Large intestine (tissue), 3 donors: ENCODE results near the gene NOXO1. TPM values are rescaled to one million over a fixed set of nuclear protein-coding genes. Genes with fewer than 3 reads are reported as not detected.
"Not testable (repeated sequence)": the region's sequence is repeated elsewhere in the genome, so short reads cannot be mapped to it uniquely, and the experiment has no call there.

ENCODE experiments used
- DNase-seq, 2 donors: peaks; one replicate each; pipeline versions ENCODE4 v3.0.0 to v3.0.0-alpha.2; 2013
- H3K27ac ChIP-seq: one replicate; pipeline ENCODE4 v1.5.1; 2013; ENCODE audit warnings: low read length
- H3K27me3 ChIP-seq: 2 replicates; pipeline ENCODE4 v1.6.1; 2013; ENCODE audit warnings: low read length; ENCODE audit not compliant: control insufficient read depth, insufficient read depth
- H3K36me3 ChIP-seq: 2 replicates; pipeline ENCODE4 v1.6.1; 2013; ENCODE audit warnings: low read length; ENCODE audit not compliant: control insufficient read depth, insufficient read depth
- H3K4me1 ChIP-seq: one replicate; pipeline ENCODE4 v1.6.1; 2013; ENCODE audit warnings: low read length; ENCODE audit not compliant: control insufficient read depth, insufficient read depth
- H3K4me3 ChIP-seq: one replicate; pipeline ENCODE4 v1.5.1; 2013; ENCODE audit warnings: low read length
- H3K9me3 ChIP-seq: one replicate; pipeline ENCODE4 v1.6.1; 2013; ENCODE audit warnings: mild to moderate bottlenecking, low read depth, low read length, moderate library complexity; ENCODE audit not compliant: control insufficient read depth
- WGBS: methylation state at CpG from one replicate; pipeline ENCODE4 v1.1.5; 2013; ENCODE audit warnings: low lambda C conversion rate; ENCODE audit not compliant: insufficient coverage; 5-methylcytosine and 5-hydroxymethylcytosine counted together
- polyA plus RNA-seq: library from polyadenylated mRNA; unstranded; fragments of 120-200 nt; gene quantifications from one replicate; pipeline ENCODE4 v1.2.1, GENCODE V29; 2013

NOXO1 gene
- polyA plus RNA-seq, 1 donor = 2.8 TPM

DNA sequence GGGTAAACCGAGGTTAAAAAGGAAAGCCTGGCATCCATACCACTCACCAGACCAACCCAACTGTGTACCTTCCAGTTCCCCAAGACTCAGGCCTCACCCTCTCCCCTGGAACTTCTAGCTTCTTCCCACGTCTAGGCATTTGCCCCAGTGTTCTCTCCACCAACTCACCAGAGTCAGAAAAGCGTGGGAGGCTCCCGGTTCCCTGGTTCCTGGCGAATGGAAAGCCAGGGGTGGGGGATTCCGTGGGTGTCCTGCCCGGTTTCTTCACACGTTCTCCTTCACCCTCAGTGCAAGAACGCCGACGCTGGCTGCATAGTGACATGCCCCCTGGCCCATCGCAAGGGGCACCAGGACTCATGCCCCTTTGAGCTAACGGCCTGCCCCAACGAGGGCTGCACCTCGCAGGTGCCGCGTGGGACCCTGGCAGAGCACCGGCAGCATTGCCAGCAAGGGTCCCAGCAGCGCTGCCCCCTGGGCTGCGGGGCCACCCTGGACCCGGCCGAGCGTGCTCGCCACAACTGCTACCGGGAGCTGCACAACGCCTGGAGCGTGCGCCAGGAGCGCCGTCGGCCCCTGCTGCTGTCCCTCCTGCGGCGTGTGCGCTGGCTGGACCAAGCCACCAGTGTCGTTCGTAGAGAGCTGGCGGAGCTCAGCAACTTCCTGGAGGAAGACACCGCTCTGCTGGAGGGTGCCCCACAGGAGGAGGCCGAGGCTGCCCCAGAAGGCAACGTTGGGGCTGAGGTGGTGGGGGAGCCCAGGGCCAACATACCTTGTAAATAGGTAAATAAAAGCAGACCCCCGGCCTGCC, 12.9 kb downstream of the NOXO1 start:
- no peak for DNase-seq
- no CpG with 5 or more reads among the region's 41 CpGs for WGBS
- H3K27ac ChIP-seq = no peak overlapping the region
- H3K4me3 ChIP-seq = no peak overlapping the region
- H3K9me3 ChIP-seq = no peaks in the 10 kb centered on the region
- peaks cover 19% of the 10 kb centered on the region for H3K4me1 ChIP-seq
- H3K36me3 ChIP-seq = no peaks in the 10 kb centered on the region
- no peaks in the 10 kb centered on the region for H3K27me3 ChIP-seq

DNA sequence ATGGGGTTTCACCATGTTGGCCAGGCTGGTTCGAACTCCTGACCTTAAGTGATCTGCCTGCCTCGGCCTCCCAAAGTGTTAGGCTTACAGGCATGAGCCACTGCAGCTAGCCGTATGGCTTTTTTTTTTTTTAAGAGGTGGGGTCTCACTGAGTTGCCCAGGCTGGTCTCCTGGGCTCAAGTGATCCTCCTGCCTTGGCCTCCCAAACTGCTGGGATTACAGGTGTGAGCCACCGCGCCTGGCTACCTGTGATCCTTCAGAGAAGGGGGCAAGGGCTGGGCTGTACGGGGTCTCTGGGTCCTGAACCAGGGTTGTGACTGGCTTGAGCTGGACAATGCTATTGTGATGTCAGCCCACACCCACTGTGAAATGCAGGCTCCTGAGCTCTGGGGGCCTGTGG, 14.8 kb downstream of the NOXO1 start, which contains the start of gene RNF151:
TSS of gene RNF151 (plus strand) at position 397 of the 400 bp plus-strand sequence. CDS start 26 bp downstream, outside the sequence.
- WGBS = no CpG with 5 or more reads among the region's 6 CpGs
- no peak for DNase-seq
- Histone ChIP-seq H3K27me3 (no peaks in the 10 kb centered on the region), H3K4me1 (peaks cover 22% of the 10 kb centered on the region), H3K4me3 (peak within 1 kb of the TSS; percentile 87), H3K9me3 (no peaks in the 10 kb centered on the region), H3K36me3 (peaks cover 18% of the 10 kb centered on the region), H3K27ac (peak within 1 kb of the TSS; percentile 89)

DNA sequence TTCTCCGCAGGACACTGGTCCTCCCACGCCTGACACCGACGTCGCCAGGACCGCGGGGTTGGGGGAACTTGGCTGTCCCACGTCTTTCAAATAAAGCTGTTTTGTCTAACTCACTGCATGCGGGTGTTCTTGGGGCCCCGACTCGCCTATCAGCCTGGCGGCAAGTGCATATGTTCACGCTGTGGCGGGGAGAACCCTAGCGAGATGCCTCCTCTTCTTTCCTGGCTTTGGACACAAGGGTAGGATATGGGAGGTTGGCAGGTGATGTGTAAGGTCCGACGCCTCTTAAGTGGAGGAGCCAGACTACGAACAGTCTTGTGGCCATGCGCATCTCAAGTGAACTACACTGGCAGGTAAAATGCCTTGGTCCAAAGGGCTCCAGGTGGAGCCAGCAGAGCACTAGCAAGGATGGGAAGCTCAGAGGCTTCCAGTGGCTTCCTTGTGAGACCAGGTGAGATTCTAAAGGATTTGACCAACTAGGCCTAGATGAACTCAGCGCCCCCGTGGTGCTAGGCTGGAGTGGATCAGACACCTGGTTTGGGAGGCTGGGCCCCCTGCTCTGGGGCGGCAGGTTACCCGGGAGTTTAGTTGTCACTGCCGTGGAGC, 15.8 kb downstream of the NOXO1 start:
- WGBS = no CpG with 5 or more reads among the region's 24 CpGs
- Histone ChIP-seq H3K27me3 (no peaks in the 10 kb centered on the region), H3K4me3 (peak overlapping the region; percentile 87), H3K36me3 (peaks cover 25% of the 10 kb centered on the region), H3K27ac (peak overlapping the region; percentile 89), H3K9me3 (no peaks in the 10 kb centered on the region), H3K4me1 (peaks cover 26% of the 10 kb centered on the region)
- DNase-seq = peak in 1 of 2 donors; percentile 70

DNA sequence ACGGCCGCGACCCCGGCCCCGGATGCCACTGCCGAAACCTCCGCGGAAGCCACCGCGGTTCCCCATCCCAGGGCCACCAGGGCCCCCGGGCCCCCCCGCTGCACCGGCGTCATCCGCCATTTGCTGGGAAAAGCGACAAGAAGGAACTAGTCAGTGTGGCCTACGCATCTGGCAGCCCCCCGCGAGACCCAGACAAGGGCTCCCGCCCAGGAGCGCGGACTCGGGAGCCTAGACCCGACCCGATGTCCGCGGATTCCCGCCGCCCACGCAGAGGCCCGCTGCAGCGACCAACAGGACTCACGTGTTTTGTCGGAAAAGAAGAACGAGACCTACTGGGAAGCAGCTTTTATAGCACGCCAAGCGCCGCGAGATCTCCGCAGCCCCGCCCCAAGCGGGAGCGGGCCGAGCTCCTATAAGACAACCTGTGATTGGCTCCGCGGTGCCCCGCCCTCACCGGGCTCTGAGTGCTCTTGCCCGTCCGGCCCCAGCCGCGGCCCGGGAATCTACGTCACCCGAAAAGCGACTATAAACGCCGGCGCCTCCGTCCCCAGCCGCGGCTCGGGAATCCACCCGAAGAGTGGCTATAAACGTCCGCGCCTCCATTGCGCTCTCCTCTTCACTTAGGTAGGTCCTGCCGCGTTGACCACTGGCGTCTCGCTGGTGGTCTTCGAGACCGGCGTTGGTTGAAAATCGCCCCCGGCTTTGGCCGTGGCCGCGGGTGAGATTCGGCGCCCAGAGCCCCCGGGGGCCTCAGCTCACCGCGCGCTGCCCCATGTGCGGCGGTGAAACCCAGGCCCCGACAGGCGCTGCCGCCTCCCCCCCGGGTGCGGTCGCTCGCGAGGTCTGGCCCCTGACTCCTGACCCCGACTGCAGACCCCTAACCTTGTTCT, 16.5 kb downstream of the NOXO1 start, which contains the start of gene RPS2:
TSS of gene RPS2 (minus strand) at position 321 of the 890 bp plus-strand sequence. CDS start at position 120, 201 bp downstream.
- H3K4me3 ChIP-seq = peak within 1 kb of the TSS; percentile 87

DNA sequence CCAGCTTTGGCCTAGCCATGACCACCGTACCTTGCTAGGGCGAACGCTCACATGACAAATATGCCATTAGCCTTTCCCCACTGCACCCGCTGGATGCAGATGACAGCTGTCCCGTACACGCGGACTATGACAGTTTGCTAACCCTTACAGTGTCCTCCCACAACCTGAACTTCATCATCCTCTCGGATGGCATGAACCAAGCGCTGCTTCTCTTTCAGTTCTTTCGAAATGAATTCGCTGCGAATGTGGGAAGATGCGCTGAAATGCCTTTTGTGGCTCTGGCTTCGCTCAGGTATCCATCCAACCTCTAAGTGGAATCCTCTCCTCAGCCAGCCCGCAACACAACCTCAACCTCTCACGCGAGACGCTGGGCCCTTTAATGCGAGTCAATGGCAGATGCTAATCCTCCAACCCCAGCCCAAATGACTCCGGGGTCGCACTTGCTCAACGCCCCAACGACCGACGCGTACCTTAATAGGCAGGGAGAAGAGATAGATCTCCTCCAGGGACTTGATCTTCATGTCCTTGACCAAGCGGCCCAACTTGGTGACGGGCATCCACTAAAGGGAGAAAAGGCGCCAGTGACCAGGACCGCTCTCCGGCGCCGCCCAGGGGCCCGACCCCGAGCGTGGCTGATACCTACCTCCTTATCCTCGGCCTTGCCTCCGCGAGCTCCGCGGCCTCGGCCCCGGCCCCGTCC, 17.3 kb downstream of the NOXO1 start:
- H3K4me1 ChIP-seq = peaks cover 32% of the 10 kb centered on the region
- H3K36me3 ChIP-seq = peaks cover 25% of the 10 kb centered on the region
- H3K9me3 ChIP-seq = no peaks in the 10 kb centered on the region
- DNase-seq = peak in 1 of 2 donors; percentile 43
- peak overlapping the region; percentile 87 for H3K4me3 ChIP-seq
- WGBS = no CpG with 5 or more reads among the region's 44 CpGs
- peaks cover 2% of the 10 kb centered on the region for H3K27me3 ChIP-seq
- H3K27ac ChIP-seq = peak overlapping the region; percentile 61

More for the DNA sequence above, 16.5 kb downstream of the NOXO1 start, which contains the start of gene RPS2:
- peaks cover 30% of the 10 kb centered on the region for H3K4me1 ChIP-seq
- no peaks in the 10 kb centered on the region for H3K27me3 ChIP-seq
- no peaks in the 10 kb centered on the region for H3K9me3 ChIP-seq
- peak within 1 kb of the TSS; percentile 89 for H3K27ac ChIP-seq
- peaks cover 25% of the 10 kb centered on the region for H3K36me3 ChIP-seq
- WGBS = no CpG with 5 or more reads among the region's 97 CpGs
- peak; percentile 98 to 99 for DNase-seq

DNA sequence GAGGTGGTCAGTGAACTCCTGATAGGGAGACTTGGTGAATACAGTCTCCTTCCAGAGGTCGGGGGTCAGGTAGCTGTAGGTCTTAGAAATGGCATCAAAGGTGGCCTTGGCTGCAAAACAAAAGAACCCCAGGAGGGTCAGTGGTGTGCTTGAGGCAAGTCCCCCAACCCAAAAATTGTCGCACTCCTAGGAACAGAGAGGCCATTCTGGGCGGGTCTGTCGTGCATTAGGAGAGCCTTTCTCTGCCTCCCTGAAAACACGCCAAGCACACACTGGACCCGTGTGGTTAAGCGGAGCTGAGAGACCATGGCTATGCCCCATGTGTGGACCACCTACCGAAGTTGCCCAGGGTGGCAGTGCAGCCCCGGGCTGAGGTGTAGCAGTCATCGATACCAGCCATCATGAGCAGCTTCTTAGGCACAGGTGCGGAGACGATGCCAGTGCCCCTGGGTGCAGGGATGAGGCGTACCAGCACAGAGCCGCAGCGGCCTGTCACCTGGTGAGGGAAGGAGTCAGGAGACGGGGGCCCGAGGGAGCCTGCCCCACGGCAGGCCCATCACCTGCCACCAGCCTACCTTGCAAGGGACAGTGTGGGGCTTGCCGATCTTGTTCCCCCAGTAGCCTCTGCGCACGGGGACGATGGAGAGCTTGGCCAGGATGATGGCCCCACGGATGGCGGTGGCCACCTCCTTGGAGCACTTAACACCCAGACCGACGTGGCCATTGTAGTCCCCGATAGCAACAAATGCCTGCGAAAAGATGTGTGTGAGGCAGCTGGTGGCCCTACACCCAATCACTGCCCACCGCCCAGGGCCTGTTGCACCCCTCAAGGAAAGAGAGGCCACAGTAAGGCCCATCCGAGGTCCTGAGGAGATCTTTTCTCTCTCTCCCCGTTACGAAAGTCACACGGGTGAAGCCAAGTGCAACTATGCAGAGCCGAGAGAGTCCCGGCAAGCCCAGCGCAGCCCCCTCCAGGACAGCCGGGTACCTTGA, 18.8 kb downstream of the NOXO1 start:
- WGBS = no CpG with 5 or more reads among the region's 37 CpGs
- DNase-seq, H3K27ac ChIP-seq, H3K27me3 ChIP-seq, H3K9me3 ChIP-seq: not testable (repeated sequence)
- peaks cover 35% of the 10 kb centered on the region for H3K4me1 ChIP-seq
- peaks cover 25% of the 10 kb centered on the region for H3K36me3 ChIP-seq
- H3K4me3 ChIP-seq = peak overlapping the region; percentile 87

DNA sequence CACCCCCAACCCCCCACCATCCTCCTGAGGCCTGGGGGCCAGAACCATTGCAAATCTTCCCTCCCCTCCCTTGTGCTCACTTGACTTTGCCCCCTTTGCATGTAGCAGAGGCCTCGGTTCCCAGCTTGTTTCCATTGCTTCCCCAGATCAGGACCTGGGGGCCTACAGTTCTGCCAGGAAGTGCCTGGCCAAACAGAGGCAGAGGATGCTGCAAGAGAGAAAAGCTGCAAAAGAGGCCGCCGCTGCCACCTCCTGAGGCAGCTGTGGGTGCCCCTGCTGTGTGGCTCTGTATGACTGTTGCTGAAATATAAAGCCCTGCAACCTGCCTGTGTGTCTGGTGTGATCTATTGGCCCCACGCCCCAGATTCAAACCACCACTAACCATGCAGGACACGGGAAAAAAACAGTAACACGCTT, 19.6 kb downstream of the NOXO1 start:
- no peak overlapping the region for H3K4me3 ChIP-seq
- WGBS = no CpG with 5 or more reads among the region's 6 CpGs
- no peak overlapping the region for H3K27ac ChIP-seq
- H3K9me3 ChIP-seq = peaks cover 3% of the 10 kb centered on the region
- H3K36me3 ChIP-seq = peaks cover 25% of the 10 kb centered on the region
- no peak for DNase-seq
- H3K4me1 ChIP-seq = peaks cover 35% of the 10 kb centered on the region
- H3K27me3 ChIP-seq = peaks cover 6% of the 10 kb centered on the region

DNA sequence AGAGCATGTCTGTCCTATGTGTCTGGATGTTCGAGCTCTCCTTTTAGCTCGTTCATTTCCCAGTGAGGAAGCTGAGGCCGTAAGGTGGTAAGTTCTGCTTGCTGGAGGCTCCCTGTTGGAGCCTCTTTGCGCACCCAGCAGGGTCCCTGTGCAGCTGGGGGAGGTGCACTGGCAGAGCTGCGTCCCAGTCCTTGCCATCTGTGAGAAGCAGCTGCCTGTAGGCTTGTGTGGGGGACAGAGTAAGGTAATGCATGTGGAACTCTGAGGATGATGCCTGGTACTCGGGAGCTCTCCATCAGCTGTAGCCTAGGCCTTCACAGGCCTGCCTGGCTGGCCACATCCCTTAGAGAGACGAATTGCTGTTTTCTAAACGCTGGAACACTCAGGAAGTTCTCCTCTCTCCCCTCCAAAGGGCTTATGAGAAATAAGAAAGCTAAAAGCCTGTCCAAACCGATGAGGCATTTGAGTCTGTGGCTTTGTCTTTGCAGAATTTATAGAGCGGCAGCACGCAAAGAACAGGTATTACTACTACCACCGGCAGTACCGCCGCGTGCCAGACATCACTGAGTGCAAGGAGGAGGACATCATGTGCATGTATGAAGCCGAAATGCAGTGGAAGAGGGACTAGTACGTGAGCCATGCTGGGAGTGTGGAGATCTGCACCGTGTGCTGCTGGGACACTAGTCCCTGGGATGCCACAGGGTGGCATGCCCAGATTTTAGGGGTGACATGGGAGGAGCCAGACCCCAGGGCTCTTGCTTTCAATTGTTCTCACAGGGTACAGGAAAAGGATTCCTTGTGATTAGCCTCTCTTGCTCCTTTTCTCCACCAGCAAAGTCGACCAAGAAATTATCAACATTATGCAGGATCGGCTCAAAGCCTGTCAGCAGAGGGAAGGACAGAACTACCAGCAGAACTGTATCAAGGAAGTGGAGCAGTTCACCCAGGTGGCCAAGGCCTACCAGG, 20.3 kb downstream of the NOXO1 start:
- H3K36me3 ChIP-seq = peaks cover 25% of the 10 kb centered on the region
- no peak for DNase-seq
- no peak overlapping the region for H3K27ac ChIP-seq
- WGBS = no CpG with 5 or more reads among the region's 20 CpGs
- H3K4me1 ChIP-seq = peaks cover 33% of the 10 kb centered on the region
- peaks cover 6% of the 10 kb centered on the region for H3K27me3 ChIP-seq
- H3K9me3 ChIP-seq = peaks cover 3% of the 10 kb centered on the region
- H3K4me3 ChIP-seq = peak overlapping the region; percentile 100
